Stimulated activated CD4-positive, alpha-beta T cell treated with anti-CD3 and anti-CD28 coated beads, TNF-alpha, amount 100 ng/mL, for 4 hours (primary cell): ENCODE results near the gene XRCC5.

ENCODE experiments used
- DNase-seq, 3 experiments: peaks; one replicate each; pipeline ENCODE4 v3.0.0-alpha.2; 2020; ENCODE audit warnings: low read depth in 3 of 3

The XRCC5 gene

DNA sequence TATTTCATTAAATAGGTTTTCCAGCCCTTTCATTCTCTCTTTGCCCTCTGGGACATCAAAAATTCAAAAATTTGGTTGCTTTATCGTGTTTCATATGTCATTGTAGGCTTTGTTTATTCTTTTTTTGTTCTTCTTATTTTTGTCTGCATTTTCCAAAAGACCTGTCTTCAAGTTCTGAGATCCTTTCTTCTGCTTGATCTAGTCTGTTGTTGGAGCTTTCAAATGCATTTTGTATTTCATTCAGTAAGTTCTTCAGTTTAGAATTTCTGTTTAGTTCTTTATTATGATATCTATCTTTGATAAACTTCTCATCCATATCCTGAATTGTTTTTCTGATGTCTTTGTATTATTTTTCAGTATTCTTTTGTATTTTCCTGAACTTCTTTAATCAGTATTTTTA lies 123.6 kb downstream of the XRCC5 start:
- no peak for DNase-seq

DNA sequence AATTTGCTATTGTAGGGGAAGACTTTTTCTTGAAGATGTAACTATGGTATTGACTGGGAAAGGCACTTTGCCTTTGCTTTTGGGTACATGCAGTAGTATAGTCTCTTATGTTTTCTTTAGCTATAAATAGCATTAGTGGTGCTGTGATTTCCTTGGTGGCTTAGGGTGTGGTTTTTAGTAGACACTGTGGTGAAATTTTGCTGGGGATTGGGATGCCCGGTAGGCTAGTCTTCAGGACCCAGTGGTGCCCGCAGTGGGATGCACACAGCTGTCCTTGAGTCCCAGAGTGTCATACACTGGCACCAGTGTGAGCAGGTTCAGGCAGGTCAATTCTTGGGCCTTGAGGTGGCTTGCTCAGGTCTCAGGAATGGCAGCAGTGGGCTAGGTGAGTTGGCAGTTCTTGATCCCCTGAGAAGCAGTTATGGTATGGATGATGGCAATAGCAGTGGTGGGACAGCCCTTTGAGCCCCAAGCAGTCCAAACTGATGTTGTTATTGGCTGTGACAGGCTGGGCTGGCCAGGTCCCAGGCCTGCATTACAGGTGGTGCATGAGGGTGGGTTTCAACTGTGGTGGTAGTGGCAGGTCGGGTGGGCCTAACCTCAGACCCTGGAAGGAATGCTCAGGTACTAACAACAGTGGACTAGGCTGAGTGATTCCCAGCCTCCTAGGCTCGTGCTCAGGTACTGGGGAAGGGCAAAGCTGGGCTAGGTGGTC lies 124.3 kb downstream of the XRCC5 start:
- DNase-seq: no peak

- DNase-seq: no peak
Measured at GRCh38 chr2:216234106-216234505, 125.0 kb downstream of the XRCC5 start.

DNA sequence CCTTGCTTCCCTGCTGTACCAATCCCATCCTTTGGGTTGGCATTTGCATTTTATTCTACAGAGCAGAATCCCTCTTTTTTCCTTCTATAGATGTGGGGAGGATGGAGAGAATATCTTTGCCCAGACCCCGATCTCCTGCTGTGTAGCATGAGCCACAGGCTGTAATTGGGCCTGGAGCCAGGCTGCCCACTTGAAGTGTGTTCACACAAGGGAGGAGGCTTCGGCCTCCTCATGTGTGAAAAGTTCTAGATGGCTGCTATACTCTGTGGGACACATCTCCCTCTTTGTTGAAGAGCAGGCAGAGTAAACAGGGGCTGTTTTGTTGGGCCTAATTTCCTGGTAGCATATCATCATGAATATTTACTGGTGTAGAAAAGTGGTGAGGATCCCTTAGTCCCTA lies 126.3 kb downstream of the XRCC5 start:
- no peak for DNase-seq

DNA sequence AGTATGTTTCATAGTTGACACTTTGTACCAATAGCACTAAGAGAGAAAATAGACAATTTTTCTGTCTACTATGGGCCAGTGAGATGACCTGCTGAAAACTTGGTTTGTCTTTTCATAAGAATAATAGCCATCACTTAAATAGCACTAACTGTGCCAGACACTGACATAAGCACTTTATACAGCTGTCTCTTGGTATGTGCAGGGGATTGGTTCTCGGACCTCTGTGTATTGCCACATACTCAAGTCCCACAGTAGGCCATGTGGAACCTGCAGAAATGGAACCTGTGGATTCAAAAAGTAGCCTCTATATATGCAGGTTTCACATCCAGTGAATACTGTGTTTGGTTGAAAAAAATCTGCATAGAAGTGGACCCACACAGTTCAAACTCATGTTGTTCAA lies 126.7 kb downstream of the XRCC5 start:
- no peak for DNase-seq

DNA sequence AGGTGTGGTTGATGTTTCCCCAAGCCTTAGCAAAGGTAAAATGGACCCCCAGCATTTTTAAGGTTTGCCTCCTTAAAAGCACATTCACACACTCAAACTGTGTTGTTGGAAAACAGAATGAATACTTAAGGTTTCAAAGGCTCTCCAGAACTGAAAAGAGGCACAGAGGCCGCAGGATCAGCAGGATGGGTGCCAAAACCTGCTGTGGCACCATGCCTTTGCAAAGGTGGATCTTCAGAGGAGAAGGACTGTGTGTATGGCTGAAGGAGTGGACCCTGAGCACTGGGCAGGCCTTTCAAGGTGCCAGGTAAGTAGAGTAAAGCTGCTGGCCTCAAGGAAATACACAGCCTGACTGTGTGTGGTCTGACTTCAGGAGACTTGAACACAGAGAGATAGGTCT lies 127.3 kb downstream of the XRCC5 start:
- no peak for DNase-seq

- no peak for DNase-seq
Measured at GRCh38 chr2:216242365-216242764, 133.2 kb downstream of the XRCC5 start.

DNA sequence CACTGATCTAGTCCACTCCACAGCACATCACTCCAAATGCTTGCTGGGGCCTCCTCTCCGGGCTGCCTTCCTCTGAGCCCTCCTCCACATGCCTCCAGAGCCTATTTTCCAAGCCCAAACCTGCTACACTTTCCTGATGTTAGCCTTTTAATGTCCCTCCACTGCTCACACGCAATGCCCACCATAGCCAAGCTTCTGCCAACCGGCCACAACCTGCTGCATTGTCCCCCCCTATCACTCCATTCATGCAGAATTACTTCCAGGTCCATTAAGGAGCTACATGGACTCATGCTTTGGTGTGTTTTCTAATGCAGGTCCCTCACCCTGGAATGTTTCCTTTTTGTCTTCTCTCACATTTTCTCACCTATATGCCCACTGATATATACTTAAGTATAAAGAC lies 133.9 kb downstream of the XRCC5 start:
- no peak for DNase-seq

- no peak for DNase-seq
Measured at GRCh38 chr2:216245391-216245975, 136.3 kb downstream of the XRCC5 start.

GRCh38 chr2:216246766-216247165 lies 137.6 kb downstream of the XRCC5 start:
- DNase-seq: no peak
